Measurements from ENCODE around the gene HTR6. TPM values are rescaled to one million over a fixed set of nuclear protein-coding genes. Genes with fewer than 3 reads are reported as not detected.

HTR6 gene
- total RNA-seq, 1 experiment from 2014 or later = not detected

DNA sequence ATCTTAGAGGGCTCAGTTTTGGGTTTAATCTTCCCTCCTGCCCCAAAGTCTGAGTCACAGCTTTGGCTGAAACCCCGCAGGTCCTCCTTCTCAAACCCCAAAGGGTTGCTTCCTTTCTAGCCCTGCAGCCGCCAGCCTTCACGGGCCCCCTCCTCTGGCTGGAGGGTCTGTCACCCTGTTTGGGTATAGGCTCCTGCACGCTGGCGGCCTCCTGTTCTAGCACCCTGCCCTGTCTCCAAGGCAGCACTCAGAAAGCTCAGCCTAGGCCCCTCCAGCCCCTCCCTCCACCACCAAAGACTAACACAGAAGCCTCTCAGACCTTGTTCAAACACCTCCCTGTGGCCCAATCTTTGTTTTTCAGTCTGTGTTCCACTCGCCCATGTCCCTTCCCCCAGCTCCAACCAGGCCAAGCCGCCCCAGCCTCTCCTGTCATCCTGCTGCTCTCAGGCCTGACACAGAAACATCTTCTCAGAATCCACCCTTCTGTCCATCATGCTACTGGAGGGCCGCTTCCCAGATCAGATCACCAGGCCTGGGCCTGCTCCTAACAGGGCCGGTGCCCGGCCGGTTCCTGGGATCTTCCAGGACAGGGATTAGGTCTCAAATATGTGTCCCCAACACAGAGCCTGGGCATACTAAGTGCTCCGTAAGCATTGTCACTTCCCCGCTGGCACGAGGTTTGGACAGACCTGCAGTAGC lies 35.6 kb downstream of the HTR6 start:
- no peaks in the 10 kb centered on the region for H3K4me1 ChIP-seq (ENCODE audit: insufficient read depth, low read length)
- H3K9me3 ChIP-seq (ENCODE audit: low read length) = no peaks in the 10 kb centered on the region
- H3K4me3 ChIP-seq (ENCODE audit: low read length) = no peak overlapping the region
- no peak for DNase-seq
- no peak overlapping the region for H3K27ac ChIP-seq (ENCODE audit: low read length)
- no peak overlapping the region for H2AFZ ChIP-seq (ENCODE audit: low read length)
- no peaks in the 10 kb centered on the region for H3F3A ChIP-seq (ENCODE audit: low read length, unreplicated experiment)
- no peaks in the 10 kb centered on the region for H3K36me3 ChIP-seq (ENCODE audit: low read depth, low read length)
- TF ChIP-seq EZH2phosphoT487 (IDR thresholded peaks at IDR 0.05; ENCODE audit: borderline replicate concordance, low read length) (no peak), EZH2 (IDR thresholded peaks at IDR 0.05; ENCODE audit: low read length, unreplicated experiment) (no peak)
- TF ChIP-seq, protein P1, sequence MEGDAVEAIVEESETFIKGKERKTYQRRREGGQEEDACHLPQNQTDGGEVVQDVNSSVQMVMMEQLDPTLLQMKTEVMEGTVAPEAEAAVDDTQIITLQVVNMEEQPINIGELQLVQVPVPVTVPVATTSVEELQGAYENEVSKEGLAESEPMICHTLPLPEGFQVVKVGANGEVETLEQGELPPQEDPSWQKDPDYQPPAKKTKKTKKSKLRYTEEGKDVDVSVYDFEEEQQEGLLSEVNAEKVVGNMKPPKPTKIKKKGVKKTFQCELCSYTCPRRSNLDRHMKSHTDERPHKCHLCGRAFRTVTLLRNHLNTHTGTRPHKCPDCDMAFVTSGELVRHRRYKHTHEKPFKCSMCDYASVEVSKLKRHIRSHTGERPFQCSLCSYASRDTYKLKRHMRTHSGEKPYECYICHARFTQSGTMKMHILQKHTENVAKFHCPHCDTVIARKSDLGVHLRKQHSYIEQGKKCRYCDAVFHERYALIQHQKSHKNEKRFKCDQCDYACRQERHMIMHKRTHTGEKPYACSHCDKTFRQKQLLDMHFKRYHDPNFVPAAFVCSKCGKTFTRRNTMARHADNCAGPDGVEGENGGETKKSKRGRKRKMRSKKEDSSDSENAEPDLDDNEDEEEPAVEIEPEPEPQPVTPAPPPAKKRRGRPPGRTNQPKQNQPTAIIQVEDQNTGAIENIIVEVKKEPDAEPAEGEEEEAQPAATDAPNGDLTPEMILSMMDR (conservative IDR thresholded peaks at IDR 0.05; ENCODE audit: low read depth, low read length) = no peak
- no peaks in the 10 kb centered on the region for H4K20me1 ChIP-seq (ENCODE audit: low read length)
- H3K27me3 ChIP-seq (ENCODE audit: low read length) = no peaks in the 10 kb centered on the region
- intact Hi-C loops (cut with micrococcal nuclease) = no loop called here
- no peak overlapping the region for H3K9ac ChIP-seq (ENCODE audit: low read length)
- no peak for ATAC-seq
- ChIA-PET CTCF (no interaction called here), POLR2A (ENCODE audit: unreplicated experiment) (no interaction called here)
- H3K79me2 ChIP-seq (ENCODE audit: low read length) = no peaks in the 10 kb centered on the region
- BruUV-seq (replicated peaks) = no TSS peak
- H3K4me2 ChIP-seq (ENCODE audit: low read length) = no peak overlapping the region
- no peaks in the 10 kb centered on the region for H3K9me2 ChIP-seq (replicated peaks; ENCODE audit: low read length)

DNA sequence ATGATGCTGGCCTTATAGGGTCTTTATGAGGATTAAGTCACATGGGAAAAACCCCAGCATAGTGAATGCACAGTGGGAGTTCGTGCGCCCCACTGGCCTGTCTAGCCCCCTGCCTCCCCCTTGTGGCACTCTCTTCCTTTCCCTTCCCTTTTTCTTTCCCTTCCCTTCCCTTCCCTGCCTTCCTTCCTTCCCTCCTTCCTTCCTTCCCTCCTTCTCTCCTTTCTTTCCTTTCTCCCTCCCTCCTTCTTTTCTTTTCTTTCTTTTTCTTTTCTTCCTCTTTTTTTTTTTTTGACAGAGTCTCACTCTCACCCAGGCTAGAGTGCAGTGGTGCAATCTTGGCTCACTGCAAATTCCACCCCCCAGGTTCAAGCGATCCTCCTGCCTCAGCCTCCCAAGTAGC lies 38.6 kb downstream of the HTR6 start:
- no peaks in the 10 kb centered on the region for H3K36me3 ChIP-seq (ENCODE audit: low read depth, low read length)
- no peak overlapping the region for H3K4me2 ChIP-seq (ENCODE audit: low read length)
- H2AFZ ChIP-seq (ENCODE audit: low read length) = no peak overlapping the region
- H3K4me3 ChIP-seq (ENCODE audit: low read length) = no peak overlapping the region
- no peaks in the 10 kb centered on the region for H4K20me1 ChIP-seq (ENCODE audit: low read length)
- ChIA-PET POLR2A (ENCODE audit: unreplicated experiment) (no interaction called here), CTCF (interaction anchor here (0.6 to 0.7 kb wide), 2 partner anchors 12 to 41 kb away, joined by 3 to 5 read pairs; no protein-coding TSS in a partner anchor)
- H3K79me2 ChIP-seq (ENCODE audit: low read length) = no peaks in the 10 kb centered on the region
- no TSS peak for BruUV-seq (replicated peaks)
- intact Hi-C loops (cut with micrococcal nuclease) = no loop called here
- no peak overlapping the region for H3K9ac ChIP-seq (ENCODE audit: low read length)
- no peaks in the 10 kb centered on the region for H3K27me3 ChIP-seq (ENCODE audit: low read length)
- no peaks in the 10 kb centered on the region for H3F3A ChIP-seq (ENCODE audit: low read length, unreplicated experiment)
- no peak for ATAC-seq
- TF ChIP-seq, protein P1 (conservative IDR thresholded peaks at IDR 0.05; ENCODE audit: low read depth, low read length) = no peak
- TF ChIP-seq EZH2phosphoT487 (IDR thresholded peaks at IDR 0.05; ENCODE audit: borderline replicate concordance, low read length) (no peak), EZH2 (IDR thresholded peaks at IDR 0.05; ENCODE audit: low read length, unreplicated experiment) (no peak)
- DNase-seq = no peak
- no peaks in the 10 kb centered on the region for H3K4me1 ChIP-seq (ENCODE audit: insufficient read depth, low read length)
- H3K9me2 ChIP-seq (replicated peaks; ENCODE audit: low read length) = no peaks in the 10 kb centered on the region
- no peaks in the 10 kb centered on the region for H3K9me3 ChIP-seq (ENCODE audit: low read length)
- H3K27ac ChIP-seq (ENCODE audit: low read length) = no peak overlapping the region
